HG03457 (cell line): ENCODE measurements around the gene PANK2.
A peak's percentile ranks its signal among the peaks of the same experiment; 100 is the strongest.

Experiments used
- ATAC-seq: cut with Tn5 transposase; IDR thresholded peaks from one replicate; pipeline ENCODE4 v1.9.1; 2021; ENCODE audit warnings: moderate number of reproducible peaks; ENCODE audit not compliant: unreplicated experiment

PANK2 gene

GRCh38 chr20:3900187-3900604 lies 11.0 kb downstream of the PANK2 start:
- no peak for ATAC-seq

- no peak for ATAC-seq
Observed at GRCh38 chr20:3901028-3901705, 12.0 kb downstream of the PANK2 start.

- no peak for ATAC-seq
Observed at GRCh38 chr20:3901706-3902440, 12.7 kb downstream of the PANK2 start.

DNA sequence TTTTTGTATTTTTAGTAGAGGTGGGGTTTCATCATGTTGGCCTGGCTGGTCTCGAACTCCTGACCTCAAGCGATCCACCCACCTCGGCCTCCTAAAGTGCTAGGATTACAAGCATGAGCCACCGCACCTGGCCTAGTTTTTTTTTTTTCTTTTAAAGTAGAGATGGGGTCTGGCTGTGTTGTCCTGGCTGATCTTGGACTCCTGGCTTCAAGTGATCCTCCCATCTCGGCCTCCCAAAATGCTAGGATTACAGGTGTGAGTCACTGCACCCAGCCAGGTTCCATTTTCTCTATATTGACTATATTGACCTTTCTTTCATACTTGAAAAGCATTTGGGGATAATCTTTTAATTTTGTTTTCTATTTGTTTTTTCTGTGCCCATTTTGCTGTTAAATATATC lies 13.3 kb downstream of the PANK2 start:
- ATAC-seq = no peak

DNA sequence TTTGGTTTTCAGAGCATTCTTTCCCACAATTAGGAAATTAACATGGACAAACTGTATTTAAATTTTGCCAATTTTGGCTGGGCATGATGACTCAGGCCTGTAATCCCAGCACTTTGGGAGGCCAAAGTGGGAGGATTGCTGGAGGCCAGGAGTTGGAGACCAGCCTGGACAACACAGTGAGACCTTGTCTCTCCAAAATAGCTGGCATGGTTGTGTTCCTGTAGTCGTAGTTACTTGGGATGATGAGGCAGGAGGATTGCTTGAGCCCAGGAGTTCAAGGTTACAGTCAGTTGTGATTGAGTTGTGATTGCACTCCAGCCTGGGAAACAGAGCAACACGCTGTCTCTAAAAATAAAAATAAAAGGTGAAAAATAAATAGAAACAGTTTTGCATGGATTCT lies 15.0 kb downstream of the PANK2 start:
- no peak for ATAC-seq

DNA sequence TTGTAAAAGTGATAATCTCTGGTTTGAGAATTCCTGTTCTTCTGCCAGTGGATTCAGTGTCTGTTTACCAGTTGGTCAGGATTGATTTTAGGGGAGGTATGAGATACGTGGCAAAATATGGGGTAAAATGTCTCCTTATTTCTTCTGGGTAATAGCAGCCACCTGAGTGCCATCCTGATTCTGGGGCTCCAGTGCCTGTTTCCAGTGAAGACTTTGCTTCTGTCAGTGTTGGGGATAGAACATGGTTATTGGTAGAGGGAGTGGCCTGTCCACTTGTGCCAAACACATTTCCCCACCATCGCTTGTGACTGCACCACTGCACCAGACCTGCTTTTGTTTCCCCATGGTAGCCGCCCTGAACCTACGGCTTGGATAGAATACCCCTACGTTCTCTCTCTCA lies 15.7 kb downstream of the PANK2 start:
- ATAC-seq = no peak

DNA sequence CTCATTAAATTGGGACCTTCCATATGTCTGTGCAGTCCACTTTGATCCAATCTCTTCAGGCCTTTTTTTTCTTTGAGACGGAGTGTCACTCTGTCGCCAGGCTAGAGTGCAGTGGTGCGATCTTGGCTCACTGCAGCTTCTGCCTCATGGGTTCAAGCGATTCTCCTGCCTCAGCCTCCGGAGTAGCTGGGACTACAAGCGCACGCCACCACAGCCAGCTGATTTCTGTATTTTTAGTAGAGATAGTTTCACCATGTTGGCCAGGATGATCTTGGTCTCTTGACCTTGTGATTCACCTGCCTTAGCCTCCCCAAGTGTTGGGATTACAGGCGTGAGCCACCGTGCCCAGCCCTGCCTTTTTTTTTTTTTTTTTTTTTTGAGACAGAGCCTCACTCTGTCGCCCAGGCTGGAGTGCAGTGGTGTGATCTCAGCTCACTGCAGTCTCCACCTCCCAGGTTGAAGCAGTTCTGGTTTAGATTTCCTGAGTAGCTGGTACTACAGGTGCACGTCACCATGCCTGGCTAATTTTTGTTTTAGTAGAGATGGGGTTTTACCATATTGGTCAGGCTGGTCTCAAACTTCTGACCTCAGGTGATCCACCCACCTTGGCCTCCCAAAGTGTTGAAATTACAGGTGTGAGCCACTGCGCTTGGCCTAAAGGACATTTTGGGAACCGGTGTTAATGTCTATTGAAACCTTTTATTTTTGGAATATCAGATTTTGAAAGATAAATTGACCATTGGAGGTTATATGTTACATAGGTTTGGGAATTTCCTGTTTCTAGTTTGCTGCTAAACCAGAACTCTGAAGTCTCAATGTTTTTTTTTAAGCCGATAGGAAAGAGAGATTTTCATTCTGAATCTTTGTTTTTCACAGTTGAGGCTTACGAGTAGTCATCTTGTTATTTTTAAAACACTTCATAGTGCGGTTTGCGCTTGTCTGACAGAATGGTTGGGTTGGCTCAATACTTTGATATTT lies 17.8 kb downstream of the PANK2 start:
- peak; percentile 72 for ATAC-seq

DNA sequence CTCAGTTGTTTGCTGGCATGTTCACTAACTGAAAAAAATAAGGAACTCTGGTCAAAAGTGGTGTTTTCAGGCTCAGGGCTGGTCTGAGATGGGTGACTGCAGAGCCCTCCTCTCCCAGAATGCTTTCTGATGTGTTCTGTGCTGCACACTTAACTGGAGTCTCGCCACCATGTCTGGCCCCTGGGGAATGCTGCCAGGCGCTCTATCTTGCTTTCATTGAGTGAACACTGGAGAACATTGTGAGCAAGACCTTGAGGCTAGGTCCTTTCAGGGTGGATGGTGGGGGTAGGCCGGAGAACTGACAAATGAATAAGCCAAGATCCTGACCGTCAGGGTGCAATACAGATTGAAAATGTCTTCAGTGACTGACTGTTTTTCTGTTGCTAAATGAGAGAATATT lies 19.5 kb downstream of the PANK2 start:
- ATAC-seq = no peak

GRCh38 chr20:3909952-3910366 lies 20.8 kb downstream of the PANK2 start:
- ATAC-seq = no peak

DNA sequence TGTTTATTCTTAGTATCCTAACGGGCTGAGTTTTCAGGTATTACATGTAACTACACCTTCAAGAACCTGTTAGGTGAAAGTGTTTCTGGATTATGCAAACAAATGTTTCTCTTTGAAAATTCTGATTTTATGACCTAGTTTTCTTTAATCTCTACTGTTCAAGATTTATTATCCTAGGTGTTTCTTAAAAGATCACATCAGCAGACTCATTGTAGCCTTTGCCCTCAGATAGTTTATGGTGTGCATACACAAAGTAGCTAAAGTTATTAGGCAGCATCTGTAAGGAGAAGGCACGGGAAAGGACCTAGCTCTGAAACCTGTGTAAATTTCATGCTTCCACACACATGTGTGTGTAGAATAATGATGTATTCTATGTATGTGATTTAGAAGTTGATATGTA lies 21.7 kb downstream of the PANK2 start:
- ATAC-seq = no peak

DNA sequence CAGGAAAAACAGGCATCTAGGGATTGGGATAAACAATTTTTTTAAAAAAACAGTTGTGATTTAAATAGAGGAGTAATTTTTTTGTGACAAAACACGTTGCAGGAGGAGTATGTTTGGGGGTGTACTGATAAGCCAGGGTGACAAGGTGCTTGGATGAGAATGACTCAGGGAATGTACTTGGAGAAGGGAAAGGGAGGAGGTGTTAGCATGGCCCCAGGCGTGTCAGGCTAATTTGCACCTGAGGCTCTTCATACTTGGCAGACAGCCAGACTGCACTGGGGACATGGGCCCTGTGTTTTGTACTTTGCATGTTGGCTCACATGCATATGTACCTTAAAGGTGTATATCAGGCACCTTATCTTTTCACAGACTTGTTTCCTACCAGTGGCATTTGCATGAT lies 22.8 kb downstream of the PANK2 start:
- no peak for ATAC-seq

- no peak for ATAC-seq
Observed at GRCh38 chr20:3914446-3914845, 25.3 kb downstream of the PANK2 start.

- no peak for ATAC-seq
Observed at GRCh38 chr20:3915691-3916090, 26.5 kb downstream of the PANK2 start.

- ATAC-seq = no peak
Observed at GRCh38 chr20:3916364-3916763, 27.2 kb downstream of the PANK2 start.

DNA sequence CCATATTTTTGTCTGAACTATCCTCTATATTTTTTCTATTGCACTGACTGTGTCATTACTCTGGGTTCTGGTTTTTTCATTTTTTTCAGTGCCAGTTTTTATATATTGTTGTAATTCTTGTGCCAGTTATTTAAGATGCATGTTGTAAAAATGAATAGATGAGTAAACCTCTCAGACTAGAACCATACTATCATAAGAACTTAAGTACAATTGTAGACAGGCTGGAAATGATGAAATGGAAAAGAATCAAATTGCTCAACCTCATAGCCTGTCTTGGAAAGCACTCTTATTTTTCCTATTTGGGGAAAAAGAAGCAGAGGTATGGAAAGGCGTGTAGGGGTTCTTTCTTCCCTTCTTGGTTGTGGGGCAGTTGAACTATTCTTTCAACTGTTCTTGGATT lies 30.2 kb downstream of the PANK2 start:
- ATAC-seq = no peak

DNA sequence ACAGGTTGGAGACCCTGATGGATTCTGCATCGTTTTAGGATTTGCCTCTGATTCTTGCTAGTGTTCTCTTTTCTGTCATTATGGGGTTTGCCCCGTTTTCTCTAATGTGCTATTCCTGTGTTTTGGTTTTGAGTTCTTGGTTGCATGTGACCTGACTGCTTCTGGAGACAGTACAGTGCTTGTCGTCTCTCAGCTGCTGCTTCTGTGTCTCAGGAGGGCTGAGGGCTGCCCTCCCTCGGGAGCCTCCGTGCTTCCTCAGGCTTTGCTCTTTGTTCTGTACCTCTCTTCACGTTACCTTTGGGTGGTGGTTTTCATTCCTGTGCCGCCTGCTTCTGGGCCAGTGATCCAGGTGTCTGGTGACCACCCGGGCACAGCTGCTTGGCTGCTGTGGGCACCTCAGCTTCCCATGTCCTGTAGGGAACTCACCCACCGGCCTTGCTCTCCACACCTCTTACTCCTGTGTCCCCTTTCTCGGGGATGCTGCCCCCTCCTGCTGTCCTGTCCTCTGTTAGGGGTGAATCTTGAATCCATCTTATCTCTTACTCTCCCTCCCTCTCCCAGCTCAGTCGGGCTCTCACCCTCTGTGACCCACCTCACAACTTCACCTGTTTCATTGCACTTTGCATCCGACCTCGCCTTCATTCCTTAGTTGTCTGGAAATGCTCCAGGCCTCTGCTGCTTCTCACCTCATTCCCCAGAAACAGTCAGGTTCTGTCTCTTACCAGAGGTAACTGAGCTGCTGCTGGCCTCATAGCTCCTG lies 33.2 kb downstream of the PANK2 start:
- ATAC-seq = no peak

GRCh38 chr20:3922983-3923339 lies 33.8 kb downstream of the PANK2 start:
- no peak for ATAC-seq

DNA sequence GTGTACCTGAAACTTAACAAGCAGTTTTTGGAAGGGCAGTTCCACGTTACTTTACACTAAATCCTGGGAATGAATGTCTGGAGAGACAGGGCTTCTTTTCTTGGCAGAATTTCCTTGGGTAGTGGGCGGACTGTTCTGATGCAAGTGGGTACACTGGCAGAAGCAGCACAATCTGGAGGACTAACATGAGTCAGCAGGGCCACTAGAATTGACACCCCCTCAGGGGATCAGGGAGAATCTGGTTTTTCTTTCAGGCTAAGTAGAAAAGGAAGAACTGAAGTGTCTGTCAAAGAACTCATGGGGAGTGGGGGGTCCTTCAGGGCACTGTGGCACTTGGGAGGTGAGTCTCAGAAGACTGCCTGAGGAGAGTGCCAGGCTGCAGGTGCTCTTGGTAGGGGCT lies 34.6 kb downstream of the PANK2 start:
- ATAC-seq = no peak

DNA sequence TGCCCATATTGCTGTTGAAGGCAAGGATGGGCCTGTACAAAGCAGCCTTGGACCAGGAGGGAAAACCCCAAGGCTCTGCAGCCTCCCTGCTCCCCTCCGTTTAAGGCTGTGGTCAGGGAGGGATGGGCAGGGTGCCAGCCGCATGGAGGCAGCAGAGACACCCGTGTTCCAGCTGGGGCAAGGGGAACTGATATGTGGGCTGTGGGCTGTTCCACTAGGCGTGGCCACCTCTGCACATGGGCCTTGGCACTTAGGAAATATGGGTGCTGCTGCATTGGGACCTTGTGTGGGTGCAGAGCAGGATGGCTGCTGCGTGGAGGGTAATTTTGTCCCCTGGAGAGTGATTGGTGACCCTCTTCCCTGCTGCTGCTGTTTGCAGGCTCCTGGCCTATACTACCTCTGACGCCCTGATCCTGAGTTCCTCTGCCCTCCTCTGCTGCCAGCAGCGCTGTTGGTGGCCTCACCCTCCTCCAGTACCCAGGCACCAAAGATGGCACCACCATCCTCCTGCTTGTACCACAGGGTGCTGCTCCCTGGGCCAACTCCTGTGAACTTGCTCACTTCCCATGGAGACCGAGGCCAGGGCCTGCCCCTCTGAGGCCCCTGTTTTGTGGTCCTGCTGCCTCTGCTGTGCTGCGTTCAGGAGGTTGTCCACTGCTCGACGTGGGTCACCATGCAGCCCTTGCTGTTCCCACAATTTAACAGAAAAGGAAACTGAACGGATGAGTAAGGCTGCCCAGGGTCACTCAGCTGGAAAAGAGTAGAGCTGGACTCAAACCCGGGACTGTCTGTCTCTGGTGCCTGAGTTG lies 35.3 kb downstream of the PANK2 start:
- ATAC-seq = no peak

DNA sequence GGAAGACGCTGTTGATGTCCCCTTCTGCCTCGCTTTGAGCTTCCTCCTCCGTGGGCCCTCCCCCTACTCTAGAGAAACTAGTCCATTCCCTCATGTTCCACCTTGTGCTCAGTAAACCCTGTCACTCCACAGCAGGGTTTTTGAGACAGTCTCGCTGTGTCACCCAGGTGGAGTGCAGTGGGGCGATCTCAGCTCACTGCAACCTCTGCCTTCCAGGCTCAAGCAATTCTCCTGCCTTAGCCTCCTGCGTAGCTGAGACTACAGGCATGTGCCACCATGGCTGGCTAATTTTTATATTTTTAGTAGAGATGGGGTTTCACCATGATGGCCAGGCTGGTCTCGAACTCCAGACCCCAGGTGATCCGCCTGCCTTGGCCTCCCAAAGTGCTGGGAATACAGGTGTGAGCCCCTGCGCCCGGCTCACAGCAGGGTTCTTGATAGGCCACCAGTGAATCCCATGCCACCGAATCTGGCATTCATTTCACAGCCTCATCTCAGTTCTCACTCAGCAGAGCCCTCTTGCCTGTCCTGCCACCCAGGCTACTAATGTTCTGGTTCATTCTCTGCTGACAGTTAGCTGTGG lies 36.0 kb downstream of the PANK2 start:
- no peak for ATAC-seq
